ENCODE data around the gene LRRN2. TPM values are rescaled to one million over a fixed set of nuclear protein-coding genes. Genes with fewer than 3 reads are reported as not detected.

LRRN2 gene
- total and polyA plus RNA-seq, 2 experiments from 2014 or later = 0.74 to 2.6 TPM

- no peak overlapping the region; the same call in 2 of the 3 replicates for H3K4me3 Mint-ChIP-seq
- peaks cover under 1% of the 10 kb centered on the region; the same call in 1 of the 2 replicates for H3K9me2 ChIP-seq (ENCODE audit: insufficient read depth)
- H3K4me1 Mint-ChIP-seq = peaks cover 78% of the 10 kb centered on the region
- H3F3A ChIP-seq (replicated peaks; ENCODE audit: low read depth) = peaks cover 11% of the 10 kb centered on the region; the same call in 1 of the 2 replicates
- H3K27ac ChIP-seq (ENCODE audit: low read depth) = no peak overlapping the region
- H4K20me1 ChIP-seq (replicated peaks; ENCODE audit: insufficient read depth) = no peaks in the 10 kb centered on the region
- peak overlapping the region; percentile 37 for H3K4me3 ChIP-seq
- no peaks in the 10 kb centered on the region for H3K79me2 ChIP-seq (replicated peaks; ENCODE audit: insufficient read depth)
- H3K36me3 Mint-ChIP-seq (ENCODE audit: low read depth) = no peaks in the 10 kb centered on the region
- 0 out of 2 replicates have a peak, but pooled peaks cover 5% of the 10 kb centered on the region for H3K27me3 ChIP-seq (ENCODE audit: insufficient read depth)
- peaks cover 23% of the 10 kb centered on the region for H3K27me3 Mint-ChIP-seq (ENCODE audit: insufficient read depth, low read depth, poor library complexity)
- TF ChIP-seq STAT1 (IDR thresholded peaks at IDR 0.05; ENCODE audit: unreplicated experiment) = no peak
- TF ChIP-seq CTCF (conservative IDR thresholded peaks at IDR 0.05; ENCODE audit: low read depth in 2 of 2) = no peak
- no peak for TF ChIP-seq CREB1 (CRISPR knock-in tag; IDR thresholded peaks at IDR 0.05; ENCODE audit: low read depth)
- TF ChIP-seq ZNF114 (CRISPR knock-in tag; IDR thresholded peaks at IDR 0.05) = no peak
- no peak for TF ChIP-seq ZNF331 (CRISPR knock-in tag; IDR thresholded peaks at IDR 0.05; ENCODE audit: low read depth)
- TF ChIP-seq POLR2AphosphoS5 (IDR thresholded peaks at IDR 0.05; ENCODE audit: low read depth) = no peak
- no peak for TF ChIP-seq NANOG (IDR thresholded peaks at IDR 0.05; ENCODE audit: borderline replicate concordance)
- no peak for TF ChIP-seq ETS1 (IDR thresholded peaks at IDR 0.05)
- no peak for TF ChIP-seq JUNB (IDR thresholded peaks at IDR 0.05; ENCODE audit: unreplicated experiment)
- no peak for TF ChIP-seq EZH2phosphoT487 (IDR thresholded peaks at IDR 0.05; ENCODE audit: unreplicated experiment)
- no peak for TF ChIP-seq EZH2 (IDR thresholded peaks at IDR 0.05; ENCODE audit: low read depth, unreplicated experiment)
- no peak for TF ChIP-seq ZNF462 (CRISPR knock-in tag; IDR thresholded peaks at IDR 0.05)
- TF ChIP-seq REST (IDR thresholded peaks at IDR 0.05; ENCODE audit: unreplicated experiment) = no peak
- no peak overlapping the region for H2AFZ ChIP-seq
- peaks cover 91% of the 10 kb centered on the region for H3K4me1 ChIP-seq (ENCODE audit: insufficient read depth)
- DNase-seq (ENCODE audit: low spot score) (no peak), ATAC-seq (no peak)
- H3K36me3 ChIP-seq (ENCODE audit: insufficient read depth) = no peaks in the 10 kb centered on the region
- H3K9me3 Mint-ChIP-seq = peaks cover 2% of the 10 kb centered on the region; the same call in 1 of the 3 replicates
- H3K27ac Mint-ChIP-seq = no peak overlapping the region
- peak overlapping the region; percentile 70 for H3K4me2 ChIP-seq
Measured at GRCh38 chr1:204574865-204575163, 110.7 kb downstream of the LRRN2 start.

All from GM23338 (cell line).